ENCODE results near the gene PBXIP1.
A peak's percentile ranks its signal among the peaks of the same experiment; 100 is the strongest.

Gene PBXIP1

DNA sequence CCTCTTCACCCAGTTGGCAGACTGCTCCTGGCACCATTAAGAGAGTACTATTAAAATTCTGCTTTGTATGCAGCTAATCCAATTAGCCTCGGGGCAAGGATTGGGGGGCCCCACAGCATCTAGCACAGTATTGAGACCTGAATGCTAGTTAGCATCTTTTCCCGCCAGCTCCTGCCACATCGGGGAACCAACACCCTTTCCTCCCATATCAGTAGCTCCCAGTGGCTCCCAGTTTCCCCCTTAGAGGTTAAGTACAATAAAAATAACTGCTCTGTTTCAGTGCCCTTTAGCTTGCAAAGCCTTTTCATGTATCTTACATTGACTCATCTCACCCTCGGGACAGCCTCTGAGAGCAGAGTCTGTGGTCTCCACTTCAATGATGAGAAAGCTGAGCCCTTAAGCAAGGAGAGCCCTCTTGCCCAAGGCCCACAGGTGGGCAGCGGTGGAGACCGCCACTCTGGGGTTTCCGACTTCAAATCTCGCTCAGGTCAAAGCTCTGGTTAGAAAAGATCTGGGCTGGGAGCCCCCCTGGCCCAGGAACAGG is 15.2 kb downstream of the PBXIP1 start:
- TF ChIP-seq, protein P1, sequence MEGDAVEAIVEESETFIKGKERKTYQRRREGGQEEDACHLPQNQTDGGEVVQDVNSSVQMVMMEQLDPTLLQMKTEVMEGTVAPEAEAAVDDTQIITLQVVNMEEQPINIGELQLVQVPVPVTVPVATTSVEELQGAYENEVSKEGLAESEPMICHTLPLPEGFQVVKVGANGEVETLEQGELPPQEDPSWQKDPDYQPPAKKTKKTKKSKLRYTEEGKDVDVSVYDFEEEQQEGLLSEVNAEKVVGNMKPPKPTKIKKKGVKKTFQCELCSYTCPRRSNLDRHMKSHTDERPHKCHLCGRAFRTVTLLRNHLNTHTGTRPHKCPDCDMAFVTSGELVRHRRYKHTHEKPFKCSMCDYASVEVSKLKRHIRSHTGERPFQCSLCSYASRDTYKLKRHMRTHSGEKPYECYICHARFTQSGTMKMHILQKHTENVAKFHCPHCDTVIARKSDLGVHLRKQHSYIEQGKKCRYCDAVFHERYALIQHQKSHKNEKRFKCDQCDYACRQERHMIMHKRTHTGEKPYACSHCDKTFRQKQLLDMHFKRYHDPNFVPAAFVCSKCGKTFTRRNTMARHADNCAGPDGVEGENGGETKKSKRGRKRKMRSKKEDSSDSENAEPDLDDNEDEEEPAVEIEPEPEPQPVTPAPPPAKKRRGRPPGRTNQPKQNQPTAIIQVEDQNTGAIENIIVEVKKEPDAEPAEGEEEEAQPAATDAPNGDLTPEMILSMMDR (IDR thresholded peaks at IDR 0.05; ENCODE audit: control insufficient read depth, insufficient read depth, low read depth, low read length, missing control alignments) = no peak
- H3K4me3 ChIP-seq (ENCODE audit: control insufficient read depth, low read depth, low read length) = no peak overlapping the region
- no peak for DNase-seq (ENCODE audit: low read depth)

DNA sequence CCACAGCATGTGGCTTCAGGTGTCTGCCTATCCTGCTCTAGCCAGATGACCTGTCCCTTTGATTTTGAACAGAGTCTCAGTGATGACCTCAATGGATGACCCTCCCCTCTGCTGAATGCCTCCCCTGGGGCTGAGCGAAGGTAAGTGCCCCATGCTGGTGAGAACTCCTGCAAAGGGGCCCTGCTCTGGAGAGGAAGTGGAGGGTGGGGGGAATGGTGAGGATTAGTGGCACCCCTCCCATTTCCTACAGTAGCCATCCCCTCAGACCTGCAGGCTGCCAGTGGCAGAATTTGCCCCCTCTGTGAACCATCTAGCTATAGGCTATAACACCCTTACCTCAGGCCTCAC is 15.7 kb downstream of the PBXIP1 start:
- TF ChIP-seq, protein P1 (IDR thresholded peaks at IDR 0.05; ENCODE audit: control insufficient read depth, insufficient read depth, low read depth, low read length, missing control alignments) = no peak
- DNase-seq (ENCODE audit: low read depth) = no peak
- no peak overlapping the region for H3K4me3 ChIP-seq (ENCODE audit: control insufficient read depth, low read depth, low read length)

DNA sequence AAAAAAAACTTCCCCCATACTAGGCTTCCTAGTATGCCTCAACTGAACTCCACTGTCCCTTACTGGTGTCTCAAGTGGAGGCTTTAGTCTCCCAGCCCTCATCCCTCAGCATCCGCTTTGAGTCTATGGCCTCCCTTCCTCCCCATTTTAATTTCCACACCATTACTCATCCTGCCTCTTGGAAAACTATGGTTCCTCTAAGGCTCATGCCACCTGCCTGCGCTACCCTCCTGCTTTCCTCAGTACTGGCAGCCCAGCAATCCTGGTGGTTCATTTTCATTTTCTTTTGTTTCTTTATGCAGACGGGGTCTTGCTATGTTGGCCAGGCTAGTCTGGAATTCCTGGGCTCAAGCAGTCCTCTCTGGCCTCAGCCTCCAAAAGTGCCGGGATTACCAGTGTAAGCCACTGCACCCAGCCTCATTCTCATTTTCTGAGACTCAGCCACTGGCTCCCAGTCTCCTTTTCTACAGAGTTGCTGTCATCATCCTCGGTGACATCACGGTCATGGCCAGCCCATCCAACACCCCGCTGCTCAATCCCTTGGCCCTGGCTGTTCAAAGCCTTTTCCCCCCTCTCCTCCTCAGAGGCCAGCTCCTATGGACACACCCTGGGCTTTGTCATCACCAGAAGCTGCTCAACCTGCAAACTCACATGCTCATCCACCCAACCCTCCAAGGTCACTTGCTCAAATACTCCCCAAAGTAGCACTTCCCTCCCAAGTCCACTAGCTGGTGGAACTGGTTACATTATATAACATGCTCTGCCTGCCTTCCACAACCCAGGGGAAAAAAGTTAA is 17.1 kb downstream of the PBXIP1 start:
- DNase-seq (ENCODE audit: low read depth) = no peak
- H3K4me3 ChIP-seq (ENCODE audit: control insufficient read depth, low read depth, low read length) = no peak overlapping the region
- TF ChIP-seq, protein P1 (IDR thresholded peaks at IDR 0.05; ENCODE audit: control insufficient read depth, insufficient read depth, low read depth, low read length, missing control alignments) = no peak

DNA sequence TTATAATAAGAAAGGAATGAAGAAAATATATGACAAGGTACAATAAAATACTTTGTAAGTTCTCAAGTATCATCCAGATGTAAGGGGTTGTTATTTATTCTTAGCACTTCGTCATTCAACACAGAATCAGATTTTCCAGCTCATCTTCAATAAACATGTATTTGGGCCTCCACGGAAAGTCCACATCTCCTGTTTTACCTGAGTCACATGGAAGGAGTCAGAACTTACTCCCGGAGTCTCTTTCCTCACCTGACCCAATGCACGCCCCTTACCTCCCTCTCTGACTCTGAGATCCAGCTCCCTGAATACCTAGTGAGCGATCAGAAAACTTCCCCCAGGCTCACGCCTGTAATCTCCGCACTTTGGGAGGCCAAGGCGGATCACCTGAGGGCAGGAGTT is 17.9 kb downstream of the PBXIP1 start:
- DNase-seq (ENCODE audit: low read depth) = no peak
- H3K4me3 ChIP-seq (ENCODE audit: control insufficient read depth, low read depth, low read length) = peak overlapping the region; percentile 83
- TF ChIP-seq, protein P1 (IDR thresholded peaks at IDR 0.05; ENCODE audit: control insufficient read depth, insufficient read depth, low read depth, low read length, missing control alignments) = no peak

DNA sequence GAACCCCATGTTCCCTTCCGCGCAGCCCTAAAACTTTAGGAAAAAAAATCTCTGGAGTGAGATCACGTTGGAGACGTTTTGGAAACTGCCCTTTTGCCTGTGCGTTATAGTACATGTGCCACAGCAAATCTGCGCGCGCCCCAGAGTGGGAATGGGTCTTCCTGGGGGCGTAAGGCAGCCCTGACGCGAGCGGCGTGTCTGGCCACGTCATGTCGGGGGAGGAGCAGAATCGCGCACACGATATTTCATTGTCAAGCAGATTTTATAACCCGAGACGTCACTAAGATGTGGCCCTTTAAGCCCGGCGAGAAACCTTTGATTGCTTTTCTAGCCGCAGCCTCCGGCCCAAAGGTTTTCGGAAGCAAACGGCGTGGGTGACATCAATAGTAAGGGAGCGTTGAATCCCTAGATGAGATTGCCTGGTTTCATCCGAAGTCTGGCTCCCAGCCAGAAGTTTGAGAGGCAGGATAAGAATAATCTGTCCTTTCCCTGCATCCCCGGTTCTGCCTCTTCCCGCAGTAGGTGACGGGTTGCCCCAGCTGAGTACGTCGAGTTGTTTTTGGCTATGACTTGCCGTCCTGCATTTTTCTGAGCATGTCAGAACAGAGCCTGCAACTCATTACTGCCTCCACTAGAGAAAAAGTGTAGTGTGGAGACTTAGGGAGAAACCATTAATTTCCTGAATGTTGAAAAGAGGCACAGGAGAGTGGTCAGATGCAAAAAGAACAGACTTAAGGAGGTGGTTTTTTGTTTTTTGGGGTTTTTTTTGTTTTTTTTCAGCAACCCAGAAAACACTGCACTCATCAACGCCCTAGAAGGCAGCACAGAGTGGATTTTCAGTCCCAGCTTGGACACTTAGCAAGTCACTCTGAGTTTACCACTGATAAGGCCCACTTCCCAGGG is 18.6 kb downstream of the PBXIP1 start:
- H3K4me3 ChIP-seq (ENCODE audit: control insufficient read depth, low read depth, low read length) = peak overlapping the region; percentile 83
- DNase-seq (ENCODE audit: low read depth) = peak; percentile 87
- TF ChIP-seq, protein P1 (IDR thresholded peaks at IDR 0.05; ENCODE audit: control insufficient read depth, insufficient read depth, low read depth, low read length, missing control alignments) = no peak

DNA sequence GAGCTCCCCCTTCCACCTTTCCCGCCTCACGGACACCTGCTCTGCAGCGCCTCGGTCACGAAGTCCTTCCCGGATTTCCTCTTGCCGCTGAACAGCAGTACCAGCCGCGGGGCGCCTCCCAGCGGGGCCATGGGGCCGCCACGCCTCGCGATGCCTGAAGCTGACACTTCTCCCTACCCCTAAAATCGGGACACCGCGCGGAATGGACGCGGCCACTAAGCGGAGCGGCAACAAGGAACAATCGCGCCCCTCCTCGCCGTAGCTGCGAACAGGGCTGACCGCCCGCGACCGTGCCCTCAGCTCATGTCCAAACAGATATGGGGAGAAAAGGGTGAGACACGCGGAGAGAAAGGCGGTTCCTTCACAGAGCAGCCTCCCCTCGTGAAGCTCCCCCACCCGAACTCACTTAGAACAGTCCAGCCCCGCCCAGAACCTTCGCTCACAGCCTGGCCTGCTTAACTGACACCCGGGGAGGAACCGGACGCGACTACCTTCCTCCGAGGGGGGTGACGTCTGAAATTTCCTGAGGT is 19.3 kb downstream of the PBXIP1 start, which contains the start of gene PMVK:
TSS of gene PMVK (minus strand) at position 165 of the 530 bp plus-strand sequence. CDS start at position 131, 34 bp downstream.
- TF ChIP-seq, protein P1 (IDR thresholded peaks at IDR 0.05; ENCODE audit: control insufficient read depth, insufficient read depth, low read depth, low read length, missing control alignments) = no peak
- peak within 1 kb of the TSS; percentile 83 for H3K4me3 ChIP-seq (ENCODE audit: control insufficient read depth, low read depth, low read length)
- peak; percentile 87 for DNase-seq (ENCODE audit: low read depth)

All from AG09309 (cell line).